ENCODE data around the gene CREBBP.

DNA sequence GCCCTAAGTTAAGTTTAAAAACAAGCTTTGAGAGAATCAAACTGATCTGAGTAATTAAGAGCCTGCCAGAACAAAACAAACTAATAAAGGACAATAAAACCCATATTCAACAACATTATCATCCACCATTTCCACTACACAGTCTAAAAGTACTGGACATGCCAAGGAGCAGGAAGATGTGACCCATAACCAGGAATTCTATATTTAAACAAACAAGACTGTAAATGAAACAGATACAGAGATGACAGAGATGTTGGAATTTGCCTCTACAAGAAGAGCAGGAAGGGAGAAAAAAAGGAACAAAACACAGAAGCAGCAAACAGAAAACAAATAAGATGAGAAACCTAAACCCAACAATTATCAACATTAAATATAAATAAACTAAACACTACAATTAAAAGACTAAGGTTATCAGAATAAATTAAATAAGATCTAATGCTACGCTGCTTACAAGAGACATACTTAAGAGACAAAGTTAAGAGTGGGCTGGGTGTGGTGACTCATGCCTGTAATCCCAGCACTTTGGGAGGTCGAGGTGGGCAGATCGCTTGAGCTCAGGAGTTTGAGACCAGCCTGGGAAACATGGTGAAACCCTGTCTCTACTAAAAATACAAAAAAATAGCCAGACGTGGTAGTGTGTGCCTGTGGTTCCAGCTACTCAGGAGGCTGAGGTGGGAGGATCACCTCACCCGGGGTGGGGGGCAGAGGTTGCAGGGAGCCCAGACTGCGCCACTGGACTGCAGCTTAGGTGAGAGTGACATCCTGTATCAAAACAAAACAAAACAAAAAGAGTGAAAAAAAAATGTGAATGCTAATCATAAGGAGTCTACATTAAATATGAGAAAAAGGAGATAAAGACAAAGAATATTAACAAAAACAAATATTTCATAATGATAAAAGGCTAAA, 50.6 kb downstream of the CREBBP start:
- TF ChIP-seq CEBPB (IDR thresholded peaks at IDR 0.05), result no peak
- no peak for TF ChIP-seq TEAD4 (IDR thresholded peaks at IDR 0.05)
- TF ChIP-seq EP300 (IDR thresholded peaks at IDR 0.05; ENCODE audit: borderline replicate concordance), result no peak
- TF ChIP-seq CREB1 (IDR thresholded peaks at IDR 0.05; ENCODE audit: low read depth), result no peak
- TF ChIP-seq TAF1 (IDR thresholded peaks at IDR 0.05; ENCODE audit: low read depth), result no peak
- TF ChIP-seq, protein P1, sequence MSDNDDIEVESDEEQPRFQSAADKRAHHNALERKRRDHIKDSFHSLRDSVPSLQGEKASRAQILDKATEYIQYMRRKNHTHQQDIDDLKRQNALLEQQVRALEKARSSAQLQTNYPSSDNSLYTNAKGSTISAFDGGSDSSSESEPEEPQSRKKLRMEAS (IDR thresholded peaks at IDR 0.05), result no peak
- no peak for TF ChIP-seq NFIC (IDR thresholded peaks at IDR 0.05)
- TF ChIP-seq ZBTB7A (IDR thresholded peaks at IDR 0.05; ENCODE audit: low read depth), result no peak
- TF ChIP-seq, protein P2, sequence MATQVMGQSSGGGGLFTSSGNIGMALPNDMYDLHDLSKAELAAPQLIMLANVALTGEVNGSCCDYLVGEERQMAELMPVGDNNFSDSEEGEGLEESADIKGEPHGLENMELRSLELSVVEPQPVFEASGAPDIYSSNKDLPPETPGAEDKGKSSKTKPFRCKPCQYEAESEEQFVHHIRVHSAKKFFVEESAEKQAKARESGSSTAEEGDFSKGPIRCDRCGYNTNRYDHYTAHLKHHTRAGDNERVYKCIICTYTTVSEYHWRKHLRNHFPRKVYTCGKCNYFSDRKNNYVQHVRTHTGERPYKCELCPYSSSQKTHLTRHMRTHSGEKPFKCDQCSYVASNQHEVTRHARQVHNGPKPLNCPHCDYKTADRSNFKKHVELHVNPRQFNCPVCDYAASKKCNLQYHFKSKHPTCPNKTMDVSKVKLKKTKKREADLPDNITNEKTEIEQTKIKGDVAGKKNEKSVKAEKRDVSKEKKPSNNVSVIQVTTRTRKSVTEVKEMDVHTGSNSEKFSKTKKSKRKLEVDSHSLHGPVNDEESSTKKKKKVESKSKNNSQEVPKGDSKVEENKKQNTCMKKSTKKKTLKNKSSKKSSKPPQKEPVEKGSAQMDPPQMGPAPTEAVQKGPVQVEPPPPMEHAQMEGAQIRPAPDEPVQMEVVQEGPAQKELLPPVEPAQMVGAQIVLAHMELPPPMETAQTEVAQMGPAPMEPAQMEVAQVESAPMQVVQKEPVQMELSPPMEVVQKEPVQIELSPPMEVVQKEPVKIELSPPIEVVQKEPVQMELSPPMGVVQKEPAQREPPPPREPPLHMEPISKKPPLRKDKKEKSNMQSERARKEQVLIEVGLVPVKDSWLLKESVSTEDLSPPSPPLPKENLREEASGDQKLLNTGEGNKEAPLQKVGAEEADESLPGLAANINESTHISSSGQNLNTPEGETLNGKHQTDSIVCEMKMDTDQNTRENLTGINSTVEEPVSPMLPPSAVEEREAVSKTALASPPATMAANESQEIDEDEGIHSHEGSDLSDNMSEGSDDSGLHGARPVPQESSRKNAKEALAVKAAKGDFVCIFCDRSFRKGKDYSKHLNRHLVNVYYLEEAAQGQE (IDR thresholded peaks at IDR 0.05; ENCODE audit: low read depth), result no peak
- TF ChIP-seq EGR1 (IDR thresholded peaks at IDR 0.05), result no peak
- TF ChIP-seq, protein P3, sequence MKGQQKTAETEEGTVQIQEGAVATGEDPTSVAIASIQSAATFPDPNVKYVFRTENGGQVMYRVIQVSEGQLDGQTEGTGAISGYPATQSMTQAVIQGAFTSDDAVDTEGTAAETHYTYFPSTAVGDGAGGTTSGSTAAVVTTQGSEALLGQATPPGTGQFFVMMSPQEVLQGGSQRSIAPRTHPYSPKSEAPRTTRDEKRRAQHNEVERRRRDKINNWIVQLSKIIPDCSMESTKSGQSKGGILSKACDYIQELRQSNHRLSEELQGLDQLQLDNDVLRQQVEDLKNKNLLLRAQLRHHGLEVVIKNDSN (IDR thresholded peaks at IDR 0.05), result no peak

All from Ishikawa (cell line).